GM10847 (cell line): ENCODE results near the gene GTF2IRD1.

Experiments
- POLR2A ChIP-seq: IDR thresholded peaks from 2 replicates; pipeline ENCODE4 v1.6.1; 2011; ENCODE audit not compliant: insufficient read length; ENCODE audit errors: extremely low read depth

GTF2IRD1 gene

GRCh38 chr7:74462707-74463100 lies 9.0 kb downstream of the GTF2IRD1 start:
- TF ChIP-seq POLR2A, result no peak

- TF ChIP-seq POLR2A, result no peak
Observed at GRCh38 chr7:74464931-74465886, 11.5 kb downstream of the GTF2IRD1 start.

GRCh38 chr7:74466196-74466813 lies 12.6 kb downstream of the GTF2IRD1 start:
- TF ChIP-seq POLR2A, result no peak

GRCh38 chr7:74467876-74468275 lies 14.2 kb downstream of the GTF2IRD1 start:
- no peak for TF ChIP-seq POLR2A

GRCh38 chr7:74470504-74470903 lies 16.8 kb downstream of the GTF2IRD1 start:
- TF ChIP-seq POLR2A, result no peak

- TF ChIP-seq POLR2A, result no peak
Observed at GRCh38 chr7:74473116-74473515, 19.4 kb downstream of the GTF2IRD1 start.

- no peak for TF ChIP-seq POLR2A
Observed at GRCh38 chr7:74474271-74474865, 20.7 kb downstream of the GTF2IRD1 start.

- no peak for TF ChIP-seq POLR2A
Observed at GRCh38 chr7:74475243-74475986, 21.7 kb downstream of the GTF2IRD1 start.

- TF ChIP-seq POLR2A, result no peak
Observed at GRCh38 chr7:74475987-74476350, 22.3 kb downstream of the GTF2IRD1 start.

GRCh38 chr7:74476626-74477025 lies 22.9 kb downstream of the GTF2IRD1 start:
- no peak for TF ChIP-seq POLR2A

- TF ChIP-seq POLR2A, result no peak
Observed at GRCh38 chr7:74478671-74479065, 25.0 kb downstream of the GTF2IRD1 start.

- TF ChIP-seq POLR2A, result no peak
Observed at GRCh38 chr7:74479066-74479781, 25.5 kb downstream of the GTF2IRD1 start.

- no peak for TF ChIP-seq POLR2A
Observed at GRCh38 chr7:74479961-74480829, 26.5 kb downstream of the GTF2IRD1 start.
